H1 (cell line): ENCODE measurements around the gene PTPRE. TPM values are rescaled to one million over a fixed set of nuclear protein-coding genes. Genes with fewer than 3 reads are reported as not detected.

Experiments
- BCL11A ChIP-seq, 2 experiments: IDR thresholded peaks; one replicate each; pipeline ENCODE4 v1.6.1; 2011; ENCODE audit warnings: low read depth in 2 of 2, low read length in 2 of 2, mild to moderate bottlenecking in 2 of 2
- polyA plus RNA-seq, 7 experiments: library from polyadenylated mRNA; depleted of rRNA in 3 of 7; stranded (reverse) in 5 of 7; unstranded in 2 of 7; fragments of >200 nt in 5 of 7; fragments of 200-250 nt in 2 of 7; gene quantifications; 1 replicate in 5 of 7; 2 replicates in 1 of 7; 4 replicates in 1 of 7; pipeline versions ENCODE4 v1.2.1 to v1.2.3, GENCODE V29; 2011 to 2013; ENCODE audit warnings: missing spikeins in 2 of 7, mixed read lengths in 2 of 7
- total RNA-seq: library from RNA; stranded (reverse); fragmentation: NEBNext Ultra II Directional; extraction: Animal tissue kit (Norgen Biotek cat#: 25700); gene quantifications from 2 replicates; pipeline ENCODE4 v1.2.1, GENCODE V29; 2021
- TF ChIP-seq, protein P1 (sequence below): fragments of 300-600 bp; sonication (generic); IDR thresholded peaks from 2 replicates; pipeline ENCODE4 v1.7.1; 2012; ENCODE audit warnings: low read length, moderate library complexity, mild to moderate bottlenecking, inconsistent platforms; ENCODE audit not compliant: insufficient replicate concordance
- TF ChIP-seq, protein P2 (sequence below): IDR thresholded peaks from 2 replicates; pipeline ENCODE4 v1.6.1; 2012; ENCODE audit warnings: inconsistent platforms

Gene PTPRE
- total and polyA plus RNA-seq, 2 of the 8 experiments (the other 6 are each of a cell fraction or from before 2014, with no cell fraction given), result 0.33 to 0.54 TPM

DNA sequence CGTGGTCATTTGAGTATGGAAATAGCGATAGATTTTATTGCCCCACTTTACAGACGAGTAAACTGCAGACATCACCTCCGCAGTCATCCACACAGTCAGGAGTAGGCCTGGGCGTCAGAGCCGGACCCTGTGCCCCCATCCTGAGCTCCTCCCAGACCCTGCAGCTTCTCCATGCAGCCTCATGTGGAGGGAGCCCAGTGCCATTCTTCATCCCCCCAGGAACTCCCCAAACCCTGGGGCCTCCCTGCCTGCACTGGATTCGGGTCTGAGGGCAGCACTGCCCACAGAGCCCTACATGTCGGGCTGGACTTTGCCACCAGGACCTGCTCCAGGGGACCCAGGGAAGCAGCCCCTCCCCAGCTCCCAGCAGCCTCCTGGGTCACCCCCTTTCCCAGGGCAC lies 118.5 kb downstream of the PTPRE start (continued):
- TF ChIP-seq, protein P1, sequence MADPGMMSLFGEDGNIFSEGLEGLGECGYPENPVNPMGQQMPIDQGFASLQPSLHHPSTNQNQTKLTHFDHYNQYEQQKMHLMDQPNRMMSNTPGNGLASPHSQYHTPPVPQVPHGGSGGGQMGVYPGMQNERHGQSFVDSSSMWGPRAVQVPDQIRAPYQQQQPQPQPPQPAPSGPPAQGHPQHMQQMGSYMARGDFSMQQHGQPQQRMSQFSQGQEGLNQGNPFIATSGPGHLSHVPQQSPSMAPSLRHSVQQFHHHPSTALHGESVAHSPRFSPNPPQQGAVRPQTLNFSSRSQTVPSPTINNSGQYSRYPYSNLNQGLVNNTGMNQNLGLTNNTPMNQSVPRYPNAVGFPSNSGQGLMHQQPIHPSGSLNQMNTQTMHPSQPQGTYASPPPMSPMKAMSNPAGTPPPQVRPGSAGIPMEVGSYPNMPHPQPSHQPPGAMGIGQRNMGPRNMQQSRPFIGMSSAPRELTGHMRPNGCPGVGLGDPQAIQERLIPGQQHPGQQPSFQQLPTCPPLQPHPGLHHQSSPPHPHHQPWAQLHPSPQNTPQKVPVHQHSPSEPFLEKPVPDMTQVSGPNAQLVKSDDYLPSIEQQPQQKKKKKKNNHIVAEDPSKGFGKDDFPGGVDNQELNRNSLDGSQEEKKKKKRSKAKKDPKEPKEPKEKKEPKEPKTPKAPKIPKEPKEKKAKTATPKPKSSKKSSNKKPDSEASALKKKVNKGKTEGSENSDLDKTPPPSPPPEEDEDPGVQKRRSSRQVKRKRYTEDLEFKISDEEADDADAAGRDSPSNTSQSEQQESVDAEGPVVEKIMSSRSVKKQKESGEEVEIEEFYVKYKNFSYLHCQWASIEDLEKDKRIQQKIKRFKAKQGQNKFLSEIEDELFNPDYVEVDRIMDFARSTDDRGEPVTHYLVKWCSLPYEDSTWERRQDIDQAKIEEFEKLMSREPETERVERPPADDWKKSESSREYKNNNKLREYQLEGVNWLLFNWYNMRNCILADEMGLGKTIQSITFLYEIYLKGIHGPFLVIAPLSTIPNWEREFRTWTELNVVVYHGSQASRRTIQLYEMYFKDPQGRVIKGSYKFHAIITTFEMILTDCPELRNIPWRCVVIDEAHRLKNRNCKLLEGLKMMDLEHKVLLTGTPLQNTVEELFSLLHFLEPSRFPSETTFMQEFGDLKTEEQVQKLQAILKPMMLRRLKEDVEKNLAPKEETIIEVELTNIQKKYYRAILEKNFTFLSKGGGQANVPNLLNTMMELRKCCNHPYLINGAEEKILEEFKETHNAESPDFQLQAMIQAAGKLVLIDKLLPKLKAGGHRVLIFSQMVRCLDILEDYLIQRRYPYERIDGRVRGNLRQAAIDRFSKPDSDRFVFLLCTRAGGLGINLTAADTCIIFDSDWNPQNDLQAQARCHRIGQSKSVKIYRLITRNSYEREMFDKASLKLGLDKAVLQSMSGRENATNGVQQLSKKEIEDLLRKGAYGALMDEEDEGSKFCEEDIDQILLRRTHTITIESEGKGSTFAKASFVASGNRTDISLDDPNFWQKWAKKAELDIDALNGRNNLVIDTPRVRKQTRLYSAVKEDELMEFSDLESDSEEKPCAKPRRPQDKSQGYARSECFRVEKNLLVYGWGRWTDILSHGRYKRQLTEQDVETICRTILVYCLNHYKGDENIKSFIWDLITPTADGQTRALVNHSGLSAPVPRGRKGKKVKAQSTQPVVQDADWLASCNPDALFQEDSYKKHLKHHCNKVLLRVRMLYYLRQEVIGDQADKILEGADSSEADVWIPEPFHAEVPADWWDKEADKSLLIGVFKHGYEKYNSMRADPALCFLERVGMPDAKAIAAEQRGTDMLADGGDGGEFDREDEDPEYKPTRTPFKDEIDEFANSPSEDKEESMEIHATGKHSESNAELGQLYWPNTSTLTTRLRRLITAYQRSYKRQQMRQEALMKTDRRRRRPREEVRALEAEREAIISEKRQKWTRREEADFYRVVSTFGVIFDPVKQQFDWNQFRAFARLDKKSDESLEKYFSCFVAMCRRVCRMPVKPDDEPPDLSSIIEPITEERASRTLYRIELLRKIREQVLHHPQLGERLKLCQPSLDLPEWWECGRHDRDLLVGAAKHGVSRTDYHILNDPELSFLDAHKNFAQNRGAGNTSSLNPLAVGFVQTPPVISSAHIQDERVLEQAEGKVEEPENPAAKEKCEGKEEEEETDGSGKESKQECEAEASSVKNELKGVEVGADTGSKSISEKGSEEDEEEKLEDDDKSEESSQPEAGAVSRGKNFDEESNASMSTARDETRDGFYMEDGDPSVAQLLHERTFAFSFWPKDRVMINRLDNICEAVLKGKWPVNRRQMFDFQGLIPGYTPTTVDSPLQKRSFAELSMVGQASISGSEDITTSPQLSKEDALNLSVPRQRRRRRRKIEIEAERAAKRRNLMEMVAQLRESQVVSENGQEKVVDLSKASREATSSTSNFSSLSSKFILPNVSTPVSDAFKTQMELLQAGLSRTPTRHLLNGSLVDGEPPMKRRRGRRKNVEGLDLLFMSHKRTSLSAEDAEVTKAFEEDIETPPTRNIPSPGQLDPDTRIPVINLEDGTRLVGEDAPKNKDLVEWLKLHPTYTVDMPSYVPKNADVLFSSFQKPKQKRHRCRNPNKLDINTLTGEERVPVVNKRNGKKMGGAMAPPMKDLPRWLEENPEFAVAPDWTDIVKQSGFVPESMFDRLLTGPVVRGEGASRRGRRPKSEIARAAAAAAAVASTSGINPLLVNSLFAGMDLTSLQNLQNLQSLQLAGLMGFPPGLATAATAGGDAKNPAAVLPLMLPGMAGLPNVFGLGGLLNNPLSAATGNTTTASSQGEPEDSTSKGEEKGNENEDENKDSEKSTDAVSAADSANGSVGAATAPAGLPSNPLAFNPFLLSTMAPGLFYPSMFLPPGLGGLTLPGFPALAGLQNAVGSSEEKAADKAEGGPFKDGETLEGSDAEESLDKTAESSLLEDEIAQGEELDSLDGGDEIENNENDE, result no peak
- TF ChIP-seq BCL11A (IDR thresholded peaks at IDR 0.05; ENCODE audit: low read depth in 2 of 2, low read length in 2 of 2), result no peak
- TF ChIP-seq, protein P2, sequence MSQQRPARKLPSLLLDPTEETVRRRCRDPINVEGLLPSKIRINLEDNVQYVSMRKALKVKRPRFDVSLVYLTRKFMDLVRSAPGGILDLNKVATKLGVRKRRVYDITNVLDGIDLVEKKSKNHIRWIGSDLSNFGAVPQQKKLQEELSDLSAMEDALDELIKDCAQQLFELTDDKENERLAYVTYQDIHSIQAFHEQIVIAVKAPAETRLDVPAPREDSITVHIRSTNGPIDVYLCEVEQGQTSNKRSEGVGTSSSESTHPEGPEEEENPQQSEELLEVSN, result no peak
